ENCODE results near the gene IPCEF1.

Gene IPCEF1

GRCh38 chr6:154127657-154128056 lies 228.9 kb downstream of the IPCEF1 start:
- TF ChIP-seq, protein P1, sequence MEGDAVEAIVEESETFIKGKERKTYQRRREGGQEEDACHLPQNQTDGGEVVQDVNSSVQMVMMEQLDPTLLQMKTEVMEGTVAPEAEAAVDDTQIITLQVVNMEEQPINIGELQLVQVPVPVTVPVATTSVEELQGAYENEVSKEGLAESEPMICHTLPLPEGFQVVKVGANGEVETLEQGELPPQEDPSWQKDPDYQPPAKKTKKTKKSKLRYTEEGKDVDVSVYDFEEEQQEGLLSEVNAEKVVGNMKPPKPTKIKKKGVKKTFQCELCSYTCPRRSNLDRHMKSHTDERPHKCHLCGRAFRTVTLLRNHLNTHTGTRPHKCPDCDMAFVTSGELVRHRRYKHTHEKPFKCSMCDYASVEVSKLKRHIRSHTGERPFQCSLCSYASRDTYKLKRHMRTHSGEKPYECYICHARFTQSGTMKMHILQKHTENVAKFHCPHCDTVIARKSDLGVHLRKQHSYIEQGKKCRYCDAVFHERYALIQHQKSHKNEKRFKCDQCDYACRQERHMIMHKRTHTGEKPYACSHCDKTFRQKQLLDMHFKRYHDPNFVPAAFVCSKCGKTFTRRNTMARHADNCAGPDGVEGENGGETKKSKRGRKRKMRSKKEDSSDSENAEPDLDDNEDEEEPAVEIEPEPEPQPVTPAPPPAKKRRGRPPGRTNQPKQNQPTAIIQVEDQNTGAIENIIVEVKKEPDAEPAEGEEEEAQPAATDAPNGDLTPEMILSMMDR (IDR thresholded peaks at IDR 0.05; ENCODE audit: low read depth, low read length) = no peak
- DNase-seq (ENCODE audit: low read depth, low spot score) = no peak
- in situ Hi-C loops (cut with HindIII; ENCODE audit: low sequenced_read_pairs) = no loop called here
- H3K4me3 ChIP-seq (ENCODE audit: low read depth, low read length) = no peak overlapping the region

DNA sequence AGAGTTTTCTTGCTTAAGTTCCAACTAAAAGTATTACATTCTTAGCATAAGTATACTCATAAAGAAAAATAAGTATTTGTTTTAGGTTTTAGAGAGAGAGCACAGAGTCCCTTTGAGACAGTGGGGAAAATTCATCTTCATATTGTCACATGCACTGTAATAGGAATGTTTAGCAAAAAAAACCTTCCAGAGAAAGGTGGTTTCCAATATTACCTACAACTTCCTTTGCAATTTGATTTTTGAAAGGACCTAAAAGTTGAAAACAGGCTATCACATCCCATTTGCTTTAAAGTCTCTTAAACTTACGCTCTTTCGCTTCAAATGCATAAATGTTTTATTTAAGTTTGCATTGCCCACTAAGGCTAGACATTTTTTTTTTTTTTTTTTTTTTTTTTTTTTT lies 231.2 kb downstream of the IPCEF1 start:
- in situ Hi-C loops (cut with HindIII; ENCODE audit: low sequenced_read_pairs) = no loop called here
- H3K4me3 ChIP-seq (ENCODE audit: low read depth, low read length) = no peak overlapping the region
- TF ChIP-seq, protein P1 (IDR thresholded peaks at IDR 0.05; ENCODE audit: low read depth, low read length) = no peak
- no peak for DNase-seq (ENCODE audit: low read depth, low spot score)

DNA sequence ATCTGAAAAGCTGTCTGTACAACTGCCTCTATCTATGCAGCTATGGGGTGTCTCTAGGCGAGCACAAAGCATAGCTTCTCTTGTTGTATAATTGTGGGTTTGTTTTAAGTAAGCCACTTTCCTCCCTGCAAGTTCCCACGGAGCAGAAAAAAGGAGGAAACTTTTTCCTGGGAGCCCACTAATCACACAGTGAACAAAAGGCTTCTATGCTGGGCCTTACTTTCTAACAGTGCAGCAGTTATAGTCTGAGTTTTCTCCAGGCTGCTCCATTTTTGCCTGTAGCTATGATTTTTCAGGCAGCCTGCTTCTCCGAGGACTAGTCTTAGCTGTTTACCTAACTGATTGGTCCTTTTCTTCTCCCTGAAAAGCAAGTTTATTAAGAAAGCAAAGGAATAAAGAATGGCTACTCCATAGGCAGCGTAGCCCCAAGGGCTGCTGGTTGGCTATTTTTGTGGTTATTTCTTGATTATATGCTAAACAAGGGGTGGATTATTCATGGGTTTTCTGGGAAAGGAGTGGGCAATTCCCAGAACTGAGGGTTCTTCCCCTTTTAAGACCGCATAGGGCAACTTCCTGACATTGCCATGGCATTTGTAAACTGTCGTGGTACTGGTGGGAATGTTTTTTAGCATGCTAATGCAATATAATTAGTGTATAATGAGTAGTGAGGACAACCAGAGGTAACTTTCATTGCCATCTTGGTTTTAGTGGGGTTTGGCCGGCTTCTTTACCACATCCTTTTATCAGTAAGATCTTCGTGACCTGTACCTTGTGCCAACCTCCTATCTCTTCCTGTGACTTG lies 233.2 kb downstream of the IPCEF1 start:
- in situ Hi-C loops (cut with HindIII; ENCODE audit: low sequenced_read_pairs) = no loop called here
- TF ChIP-seq, protein P1 (IDR thresholded peaks at IDR 0.05; ENCODE audit: low read depth, low read length) = no peak
- DNase-seq (ENCODE audit: low read depth, low spot score) = no peak
- no peak overlapping the region for H3K4me3 ChIP-seq (ENCODE audit: low read depth, low read length)

- TF ChIP-seq, protein P1 (IDR thresholded peaks at IDR 0.05; ENCODE audit: low read depth, low read length) = no peak
- in situ Hi-C loops (cut with HindIII; ENCODE audit: low sequenced_read_pairs) = no loop called here
- DNase-seq (ENCODE audit: low read depth, low spot score) = no peak
- H3K4me3 ChIP-seq (ENCODE audit: low read depth, low read length) = no peak overlapping the region
Measured at GRCh38 chr6:154122195-154122925, 234.2 kb downstream of the IPCEF1 start.

DNA sequence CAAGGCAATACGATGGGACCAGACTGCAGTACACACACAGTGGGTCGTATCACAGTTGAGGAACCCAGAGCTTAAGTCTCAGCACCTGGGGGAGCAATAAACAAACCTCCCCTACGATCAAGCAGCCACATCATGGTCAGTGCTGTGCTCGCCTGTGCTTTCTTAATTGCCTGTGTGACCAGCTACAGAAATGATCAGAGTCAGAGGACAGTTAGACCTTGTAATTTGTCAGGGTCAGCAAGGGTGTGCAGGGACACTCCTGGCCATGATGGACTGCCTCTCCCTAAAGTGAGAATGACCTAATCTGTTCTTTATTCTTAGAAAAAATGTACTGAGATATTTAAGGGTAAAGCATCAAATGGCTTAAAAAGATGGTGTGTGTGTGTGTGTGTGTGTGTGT lies 239.1 kb downstream of the IPCEF1 start:
- H3K4me3 ChIP-seq (ENCODE audit: low read depth, low read length) = no peak overlapping the region
- in situ Hi-C loops (cut with HindIII; ENCODE audit: low sequenced_read_pairs) = no loop called here
- no peak for DNase-seq (ENCODE audit: low read depth, low spot score)
- TF ChIP-seq, protein P1 (IDR thresholded peaks at IDR 0.05; ENCODE audit: low read depth, low read length) = no peak

DNA sequence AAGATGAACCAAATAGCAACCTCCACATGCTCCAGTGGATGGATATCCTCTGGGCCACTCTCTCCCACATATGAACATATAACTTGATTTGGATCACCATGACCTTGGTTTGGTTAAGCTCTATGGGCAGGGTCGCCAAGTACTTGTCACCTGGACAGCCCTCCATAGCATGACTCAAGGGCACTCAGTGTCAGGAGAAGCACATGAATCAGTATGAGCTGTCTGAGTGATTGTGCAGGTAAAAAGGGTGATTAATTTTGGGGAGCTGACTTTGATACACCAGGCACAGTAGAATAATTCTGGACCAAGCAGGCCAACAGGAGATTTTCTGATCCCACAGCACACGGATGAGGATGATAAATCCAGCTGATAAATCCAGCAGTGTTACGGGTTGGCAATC lies 243.2 kb downstream of the IPCEF1 start:
- no peak for DNase-seq (ENCODE audit: low read depth, low spot score)
- TF ChIP-seq, protein P1 (IDR thresholded peaks at IDR 0.05; ENCODE audit: low read depth, low read length) = no peak
- in situ Hi-C loops (cut with HindIII; ENCODE audit: low sequenced_read_pairs) = no loop called here
- no peak overlapping the region for H3K4me3 ChIP-seq (ENCODE audit: low read depth, low read length)
